HG03066 (cell line): ENCODE measurements around the gene FBXL16.

Source experiments
- ATAC-seq: cut with Tn5 transposase; IDR thresholded peaks from one replicate; pipeline ENCODE4 v1.9.1; 2021; ENCODE audit warnings: low read depth; ENCODE audit not compliant: unreplicated experiment

FBXL16 gene

DNA sequence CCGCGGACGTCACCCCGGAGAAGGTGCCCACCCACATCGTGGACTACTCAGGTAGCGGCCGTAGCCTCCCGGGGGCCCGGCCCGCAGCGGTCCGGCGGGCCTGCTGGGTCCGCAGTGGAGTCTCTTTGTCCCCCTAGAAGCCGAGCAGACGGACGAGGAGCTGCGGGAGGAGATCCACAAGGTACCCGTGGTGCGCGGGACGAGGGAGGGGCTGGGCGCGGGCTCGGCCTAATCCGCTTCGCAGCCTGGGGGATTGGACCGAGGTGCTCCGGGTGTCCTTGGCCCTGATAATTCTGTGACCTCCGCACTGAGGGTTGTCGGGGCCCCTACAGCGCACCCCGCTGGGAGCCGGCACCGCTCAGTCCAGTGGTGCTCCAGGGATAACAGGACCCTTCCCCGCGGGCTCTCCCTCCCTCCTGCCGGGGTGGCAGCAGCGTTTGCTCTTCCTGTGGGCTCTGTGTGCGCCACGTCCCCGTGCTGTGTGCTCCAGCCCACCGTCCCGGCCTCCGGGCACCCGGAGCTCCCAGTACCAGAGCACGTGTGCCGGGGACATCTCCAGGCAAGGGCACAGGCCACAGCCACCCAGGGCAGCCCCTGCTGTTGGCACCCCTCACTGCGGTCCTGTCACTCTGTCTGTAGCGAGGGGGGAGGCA, 37.0 kb downstream of the FBXL16 start:
- ATAC-seq, result peak; percentile 14

GRCh38 chr16:667780-668518, 37.7 kb downstream of the FBXL16 start, which contains the start of gene RHOT2:
TSS of gene RHOT2 (plus strand) at chr16:668132. CDS start at chr16:668200, 68 bp downstream.
- ATAC-seq, result peak; percentile 77

GRCh38 chr16:667113-667779, 38.4 kb downstream of the FBXL16 start:
- ATAC-seq, result no peak

GRCh38 chr16:666572-666971, 39.0 kb downstream of the FBXL16 start:
- no peak for ATAC-seq

- ATAC-seq, result no peak
Observed at GRCh38 chr16:662597-662996, 43.0 kb downstream of the FBXL16 start.

- no peak for ATAC-seq
Observed at GRCh38 chr16:662095-662494, 43.5 kb downstream of the FBXL16 start.

DNA sequence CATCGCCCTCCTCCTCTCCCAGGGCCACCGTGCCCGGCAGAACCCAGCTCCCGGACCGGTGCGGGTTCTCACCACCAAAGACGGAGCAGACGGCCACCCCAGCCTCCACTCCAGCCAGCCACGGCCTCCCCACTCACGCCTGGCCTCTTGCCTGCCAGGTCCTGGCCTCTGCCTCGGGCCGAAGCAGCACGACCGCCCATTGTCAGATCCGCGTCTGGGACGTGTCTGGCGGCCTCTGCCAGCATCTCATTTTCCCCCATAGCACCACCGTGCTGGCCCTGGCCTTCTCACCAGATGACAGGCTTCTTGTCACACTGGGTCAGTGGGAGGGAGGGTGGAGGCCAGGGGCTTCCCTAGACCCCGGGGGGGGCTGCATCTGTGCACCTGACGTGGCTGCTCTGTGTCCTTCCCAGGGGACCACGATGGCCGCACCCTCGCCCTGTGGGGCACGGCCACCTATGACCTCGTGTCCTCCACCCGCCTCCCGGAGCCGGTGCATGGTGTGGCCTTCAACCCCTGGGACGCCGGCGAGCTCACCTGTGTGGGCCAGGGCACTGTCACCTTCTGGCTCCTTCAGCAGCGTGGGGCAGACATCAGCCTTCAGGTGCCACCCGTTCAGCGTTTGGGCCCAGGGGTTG, 44.3 kb downstream of the FBXL16 start:
- no peak for ATAC-seq

DNA sequence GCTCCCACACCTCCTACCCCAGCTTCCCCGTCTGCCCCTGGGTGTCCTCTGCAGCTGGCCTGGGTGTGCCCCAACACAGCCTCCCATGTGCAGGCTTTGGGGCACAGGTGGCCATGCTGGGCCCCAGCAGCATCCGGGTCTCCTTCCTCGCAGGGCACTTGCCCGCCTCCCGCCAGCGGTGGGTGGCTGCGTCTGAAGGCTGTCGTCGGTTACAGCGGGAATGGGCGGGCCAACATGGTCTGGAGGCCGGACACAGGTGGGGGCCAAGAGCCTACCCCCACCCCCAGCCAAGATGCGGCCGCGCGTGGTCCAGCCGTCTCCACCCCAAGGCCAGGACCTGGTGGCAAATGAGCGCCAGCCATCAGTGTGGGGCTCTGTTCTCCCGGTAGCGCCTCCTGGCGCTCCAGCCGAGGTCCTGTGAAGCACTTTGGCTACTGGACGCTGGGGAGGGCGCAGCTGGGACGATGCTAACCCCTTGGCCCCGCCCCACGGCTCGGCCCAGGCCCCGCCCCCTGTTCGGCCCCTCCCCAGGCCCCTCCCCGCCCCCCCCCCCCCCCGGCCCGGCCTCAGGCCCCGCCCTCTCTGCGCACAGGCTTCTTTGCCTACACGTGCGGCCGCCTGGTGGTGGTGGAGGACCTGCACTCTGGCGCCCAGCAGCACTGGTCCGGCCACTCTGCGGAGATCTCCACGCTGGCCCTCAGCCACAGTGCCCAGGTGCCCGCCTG, 45.0 kb downstream of the FBXL16 start:
- ATAC-seq, result peak; percentile 63

GRCh38 chr16:660132-660458, 45.5 kb downstream of the FBXL16 start:
- no peak for ATAC-seq

GRCh38 chr16:659618-660017, 46.0 kb downstream of the FBXL16 start:
- ATAC-seq, result no peak

DNA sequence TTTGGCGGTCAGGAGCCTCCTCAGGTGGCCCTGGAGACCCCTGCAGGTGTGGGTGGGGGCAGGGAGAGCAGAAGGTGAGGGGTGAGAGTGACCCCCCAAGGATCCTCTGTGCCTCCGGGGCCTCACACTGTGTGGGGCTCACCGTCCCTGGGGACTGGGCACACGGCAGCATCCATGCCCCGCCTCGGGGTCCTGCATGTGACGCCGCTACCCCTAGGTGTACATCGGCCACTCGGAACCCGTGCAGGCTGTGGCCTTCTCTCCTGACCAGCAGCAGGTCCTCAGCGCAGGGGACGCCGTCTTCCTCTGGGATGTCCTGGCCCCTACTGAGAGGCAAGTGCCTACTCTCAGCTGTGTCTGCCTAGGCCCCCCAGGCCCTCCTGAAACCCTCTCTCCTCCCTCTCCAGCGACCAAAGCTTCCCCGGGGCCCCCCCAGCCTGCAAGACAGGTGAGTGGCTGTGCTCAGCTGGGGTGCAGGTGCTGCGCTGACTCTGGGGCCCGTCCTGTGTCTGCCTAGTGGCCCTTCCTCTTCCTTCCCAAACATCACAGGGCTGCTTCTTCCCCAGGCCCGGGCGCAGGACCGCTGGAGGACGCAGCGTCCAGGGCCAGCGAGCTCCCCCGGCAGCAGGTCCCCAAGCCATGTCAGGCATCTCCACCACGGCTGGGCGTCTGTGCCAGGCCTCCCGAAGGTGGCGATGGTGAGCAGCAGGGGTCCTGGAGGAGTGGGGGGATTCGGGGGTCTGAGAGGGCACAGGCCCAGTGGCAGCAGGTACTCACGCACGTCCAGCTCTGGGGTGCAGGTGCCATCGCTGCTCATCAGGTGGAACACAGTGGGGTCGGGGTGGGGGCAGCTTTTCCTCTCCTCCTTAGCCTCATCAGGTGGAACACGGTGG, 46.7 kb downstream of the FBXL16 start:
- ATAC-seq, result no peak

DNA sequence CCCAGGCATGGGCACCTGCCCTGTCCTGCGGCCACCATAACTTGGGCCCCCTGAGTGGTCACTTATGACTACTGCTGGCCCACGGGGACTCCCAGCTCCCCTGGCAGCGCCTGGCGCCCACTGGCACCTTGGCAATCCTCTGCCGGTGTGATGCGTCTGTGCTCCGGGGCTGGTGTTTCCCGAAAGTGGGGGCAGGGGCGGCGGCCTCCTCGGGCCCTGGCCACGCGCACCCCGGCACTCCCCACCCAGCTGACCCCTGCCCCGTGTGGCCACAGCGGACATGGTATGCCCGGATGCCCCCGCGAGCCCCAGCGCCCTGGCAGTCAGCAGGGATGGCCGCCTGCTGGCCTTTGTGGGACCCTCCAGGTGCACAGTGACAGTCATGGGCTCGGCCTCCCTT, 48.1 kb downstream of the FBXL16 start:
- no peak for ATAC-seq

- ATAC-seq, result no peak
Observed at GRCh38 chr16:654034-654433, 51.6 kb downstream of the FBXL16 start.

- no peak for ATAC-seq
Observed at GRCh38 chr16:652454-653305, 52.9 kb downstream of the FBXL16 start.

DNA sequence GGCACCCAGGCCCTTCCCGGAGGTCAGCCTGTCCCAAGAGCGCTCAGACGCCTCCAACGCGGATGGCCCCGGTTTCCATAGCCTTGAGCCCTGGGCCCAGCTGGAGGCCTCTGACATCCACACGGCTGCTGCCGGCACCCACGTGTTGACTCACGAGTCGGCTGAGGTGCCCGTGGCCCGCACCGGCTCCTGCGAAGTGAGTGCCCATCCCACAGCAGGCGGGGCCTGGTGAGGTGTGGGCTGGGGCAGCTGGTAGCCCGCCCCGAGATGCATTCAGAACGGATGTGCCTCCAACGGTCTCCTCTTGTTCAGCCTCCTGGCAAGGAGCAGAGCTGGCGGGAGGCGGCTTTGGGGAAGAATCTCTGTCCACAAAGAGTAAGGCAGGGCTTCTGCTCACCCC, 53.8 kb downstream of the FBXL16 start:
- no peak for ATAC-seq

DNA sequence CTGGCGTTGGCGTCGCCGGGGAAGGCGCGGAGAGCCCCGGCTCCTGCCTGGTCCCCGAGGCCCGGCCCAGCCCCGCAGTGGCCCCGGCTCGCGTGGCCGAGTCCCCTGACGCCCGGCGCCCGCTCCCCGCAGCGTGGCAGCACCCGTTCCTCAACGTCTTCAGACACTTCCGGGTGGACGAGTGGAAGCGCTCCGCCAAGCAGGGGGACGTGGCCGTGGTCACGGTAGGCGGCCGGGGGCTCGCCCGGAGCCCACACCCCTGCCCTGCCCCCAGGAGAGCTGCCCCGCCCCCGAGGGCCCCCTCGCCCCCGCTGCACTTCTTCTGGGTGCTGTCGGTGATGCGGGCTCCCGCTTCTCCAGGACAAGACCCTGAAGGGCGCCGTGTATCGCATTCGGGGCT, 56.0 kb downstream of the FBXL16 start:
- ATAC-seq, result peak; percentile 11

- ATAC-seq, result peak; percentile 79
Observed at GRCh38 chr16:648781-649589, 56.6 kb downstream of the FBXL16 start, which contains the start of gene WDR90. TSS of gene WDR90 (plus strand) at chr16:649365. CDS start at chr16:649417, 52 bp downstream.
